ENCODE measurements around the gene TRAK1.

TRAK1 gene

DNA sequence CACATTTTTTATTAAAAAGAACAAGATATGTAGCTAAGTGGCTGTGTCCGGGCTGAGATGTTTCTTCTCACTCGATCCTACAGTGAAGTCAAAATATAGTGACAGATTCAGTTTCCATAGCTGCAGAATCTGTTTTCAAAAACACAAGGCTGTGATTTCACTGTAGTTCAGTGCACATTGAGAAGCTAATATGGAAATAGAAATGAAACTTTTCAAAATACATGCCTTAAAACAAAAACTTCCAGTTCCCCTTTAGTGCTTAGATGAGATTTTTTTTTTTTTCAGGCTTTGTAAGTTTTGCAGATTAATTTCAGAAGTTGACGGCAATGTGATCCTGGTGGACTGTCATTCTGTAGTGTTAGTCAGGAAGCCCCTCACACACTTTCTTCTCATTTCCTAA lies 23.8 kb upstream of the TRAK1 start:
- DNase-seq: no peak

DNA sequence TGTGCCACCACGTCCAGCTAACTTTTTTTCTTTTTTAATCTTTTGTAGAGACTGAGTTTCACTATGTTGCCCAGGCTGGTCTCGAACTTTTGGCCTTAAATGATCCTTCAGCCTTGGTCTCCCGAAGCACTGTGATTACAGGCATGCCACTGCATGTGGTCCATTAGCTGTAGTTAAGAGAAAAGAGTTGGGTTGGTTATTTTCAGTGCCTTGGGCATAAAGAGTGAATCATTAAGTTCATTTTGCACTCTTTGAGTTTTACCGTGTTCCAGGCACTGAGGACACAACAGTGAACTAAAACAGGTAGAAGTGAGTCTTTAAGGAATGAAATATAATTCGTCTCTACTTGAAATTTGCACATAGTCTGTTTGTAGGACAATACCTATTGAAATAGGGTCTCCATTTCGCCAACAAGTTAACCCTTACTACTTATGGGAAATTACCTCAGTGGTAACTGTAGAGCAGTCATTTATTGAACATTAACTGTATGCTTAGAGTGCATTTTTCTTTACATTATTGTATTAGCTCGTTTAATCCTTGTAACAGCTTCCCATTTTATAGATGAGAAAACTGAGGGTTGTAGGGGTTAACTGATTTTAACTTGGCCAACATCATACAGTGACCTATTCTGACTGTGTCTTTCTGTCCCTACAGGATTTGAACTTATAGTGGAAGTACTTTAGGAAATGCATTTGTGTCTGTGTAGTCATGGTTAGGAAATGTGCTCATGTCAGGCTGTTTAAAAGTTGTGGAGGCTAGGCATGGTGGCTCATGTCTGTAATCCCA lies 22.7 kb upstream of the TRAK1 start:
- no peak for DNase-seq

DNA sequence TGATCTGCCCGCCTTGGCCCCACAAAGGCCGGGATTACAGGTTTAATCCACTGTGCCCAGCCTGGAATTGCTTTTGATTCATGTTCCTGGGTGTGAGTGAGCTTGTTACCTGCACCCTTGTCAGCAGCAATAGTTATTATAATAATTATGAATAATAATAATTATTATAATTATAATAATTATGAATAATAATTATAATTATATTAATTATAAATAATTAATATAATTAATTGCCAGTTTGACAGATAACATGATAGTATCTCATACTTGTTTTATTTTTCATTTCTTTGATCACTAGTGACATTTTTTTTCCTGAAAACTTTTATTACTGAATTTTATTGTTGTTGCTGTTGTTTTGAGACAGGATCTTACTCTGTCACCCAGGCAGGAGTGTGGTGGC lies 21.1 kb upstream of the TRAK1 start:
- DNase-seq: no peak

DNA sequence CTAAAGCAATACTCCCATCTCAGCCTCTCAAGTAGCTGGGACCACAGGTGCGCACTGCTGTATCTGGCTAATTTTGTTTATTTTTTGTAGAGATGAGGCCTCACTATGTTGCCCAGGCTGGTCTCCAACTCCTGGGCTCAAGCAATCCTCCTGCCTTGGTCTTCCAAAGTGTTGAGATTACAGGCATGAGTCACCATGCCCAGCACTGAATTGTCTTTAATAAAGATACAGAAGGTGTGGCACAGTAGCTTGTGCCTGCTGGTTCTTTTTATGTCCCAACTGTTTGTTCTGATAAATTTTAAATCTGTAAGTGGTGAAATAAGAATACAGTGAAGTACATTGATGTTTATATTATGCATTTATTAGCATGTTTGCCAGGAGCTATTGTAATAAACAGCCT lies 20.6 kb upstream of the TRAK1 start:
- DNase-seq: no peak

DNA sequence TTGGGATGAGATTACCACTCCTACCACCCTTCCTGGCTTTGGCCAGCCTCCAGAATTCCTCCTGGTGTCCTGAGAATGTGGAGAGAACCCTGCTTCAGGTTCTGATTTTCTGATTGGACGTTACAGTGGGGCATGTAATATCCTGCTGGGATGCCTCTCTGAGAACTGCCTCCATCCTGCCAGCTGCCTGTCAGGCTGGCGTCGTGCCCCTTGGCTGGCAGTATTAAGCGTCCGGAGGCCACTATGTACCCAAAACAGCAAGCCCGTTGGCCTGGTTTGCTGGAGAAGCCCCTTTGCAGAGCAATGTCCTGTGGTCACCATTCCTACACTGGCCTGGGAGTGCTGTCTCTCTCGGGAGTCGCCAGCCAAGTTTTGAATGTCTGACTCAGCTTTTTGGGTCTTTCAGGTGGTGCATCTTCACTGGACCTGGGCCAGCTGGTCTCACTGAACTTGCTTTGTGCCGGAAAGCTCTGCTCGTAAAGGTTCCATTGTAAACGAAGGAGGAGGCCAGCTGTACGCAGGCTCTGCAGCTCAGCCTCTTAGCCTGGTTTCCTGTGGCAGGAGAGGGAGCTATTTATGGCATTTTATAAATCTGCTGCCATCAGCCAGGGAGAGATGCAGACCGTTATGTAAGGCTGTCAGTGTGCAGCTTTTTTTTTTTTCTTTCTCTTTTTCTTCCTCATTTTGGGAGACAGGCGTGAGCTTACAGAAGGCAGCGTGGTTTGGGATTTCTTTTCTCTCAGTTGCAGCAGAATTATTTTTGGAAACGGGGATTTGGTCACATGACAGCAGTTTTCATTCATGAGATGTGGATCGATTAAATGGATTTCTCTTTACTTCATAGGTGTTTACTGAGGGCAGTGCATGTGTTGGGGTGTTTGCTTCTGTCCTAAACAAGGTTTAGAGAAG lies 19.0 kb upstream of the TRAK1 start:
- peak; percentile 75 for DNase-seq

DNA sequence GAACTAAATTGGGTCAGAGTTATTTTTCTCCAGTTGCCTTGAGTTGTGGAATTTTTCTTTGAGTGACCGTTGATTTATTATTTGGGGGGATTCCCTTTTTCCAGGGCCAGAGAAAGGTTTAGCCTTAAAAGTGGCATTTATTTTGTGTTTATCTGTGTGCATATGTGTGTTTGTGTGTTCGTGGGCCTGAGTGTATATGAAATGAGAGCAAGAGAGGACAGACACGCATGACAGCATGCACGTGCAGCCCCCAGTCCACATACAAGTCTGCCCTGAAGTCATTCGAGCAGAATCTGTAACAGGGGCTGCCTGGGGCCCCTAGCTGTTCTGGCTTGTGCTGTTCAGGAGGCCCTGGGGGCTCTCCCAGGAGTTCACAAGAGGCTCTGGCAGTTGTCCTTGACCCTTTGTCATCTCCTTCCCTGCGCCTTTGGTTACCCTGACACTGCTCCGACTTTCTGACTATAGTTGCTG lies 18.3 kb upstream of the TRAK1 start:
- no peak for DNase-seq

DNA sequence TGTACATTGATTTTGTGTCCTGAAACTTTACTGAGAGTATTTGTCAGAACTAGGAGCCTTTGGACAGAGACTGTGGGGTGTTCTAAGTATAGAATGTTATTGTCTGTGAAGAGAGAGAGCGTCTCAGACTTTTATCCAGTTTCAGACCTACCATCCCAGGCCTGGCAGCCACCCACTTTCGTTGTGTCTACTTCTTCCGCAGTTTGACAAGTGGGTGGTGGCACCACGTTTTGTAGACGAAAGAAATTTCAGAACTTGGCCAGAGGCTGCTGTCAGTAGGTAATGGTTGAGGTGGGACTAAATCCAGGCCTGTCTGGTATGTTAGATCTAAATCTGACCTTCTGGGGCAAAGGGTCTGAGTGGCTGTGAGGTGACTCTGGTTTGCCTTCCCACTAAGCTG lies 13.4 kb upstream of the TRAK1 start:
- DNase-seq: no peak

DNA sequence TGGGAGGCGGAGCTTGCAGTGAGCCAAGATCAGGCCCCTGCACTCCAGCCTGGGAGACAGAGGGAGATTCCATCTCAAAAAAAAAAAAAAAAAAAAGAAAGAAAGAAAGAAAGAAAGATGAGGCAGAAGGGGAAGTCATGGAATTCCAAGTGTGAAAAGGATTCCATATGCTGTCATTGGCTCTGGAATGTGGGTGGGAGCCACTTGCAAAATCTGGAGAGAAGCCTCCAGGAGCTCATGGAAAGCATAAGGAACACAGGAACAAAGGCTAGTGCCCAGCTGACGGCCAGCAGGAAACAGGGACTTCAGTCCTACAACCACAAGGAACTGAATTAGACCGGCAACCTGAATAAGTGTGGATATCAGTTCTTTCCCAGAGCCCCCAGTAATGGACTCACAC lies 12.5 kb upstream of the TRAK1 start:
- DNase-seq: no peak

DNA sequence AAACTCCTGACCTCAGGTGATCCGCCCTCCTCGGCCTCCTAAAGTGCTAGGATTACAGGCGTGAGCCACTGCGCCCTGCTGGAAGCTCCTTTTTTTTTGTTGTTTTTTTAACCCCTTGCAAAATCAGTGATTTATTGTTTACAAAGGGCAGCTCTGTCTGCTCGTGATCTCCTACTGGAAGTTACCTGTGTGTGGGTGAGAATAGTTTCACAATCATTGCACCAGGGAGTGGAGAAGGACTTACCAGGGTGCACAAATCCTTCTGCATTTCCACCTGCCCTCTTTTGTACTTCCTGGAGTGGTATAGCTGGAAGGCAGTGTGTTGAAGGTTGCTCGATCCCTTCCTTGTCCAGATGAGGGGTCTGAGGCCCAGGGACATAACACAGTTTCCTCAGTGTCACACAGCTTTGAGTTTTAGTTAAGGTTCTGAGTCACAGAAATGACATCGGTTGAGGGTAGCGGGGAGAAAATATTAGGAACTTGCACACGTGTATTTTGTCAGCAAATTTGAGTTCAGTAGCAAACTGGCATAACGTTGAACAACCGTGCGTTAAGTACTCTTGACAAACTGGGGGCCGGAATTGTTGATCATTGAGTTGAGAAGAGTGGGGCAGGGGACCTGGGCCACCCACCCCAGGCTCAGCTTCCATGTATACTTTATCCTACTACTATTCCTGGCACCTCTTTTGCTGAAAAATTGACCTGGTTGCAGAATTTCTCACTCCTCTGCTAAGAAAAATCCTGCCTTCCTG lies 11.3 kb upstream of the TRAK1 start:
- DNase-seq: no peak

DNA sequence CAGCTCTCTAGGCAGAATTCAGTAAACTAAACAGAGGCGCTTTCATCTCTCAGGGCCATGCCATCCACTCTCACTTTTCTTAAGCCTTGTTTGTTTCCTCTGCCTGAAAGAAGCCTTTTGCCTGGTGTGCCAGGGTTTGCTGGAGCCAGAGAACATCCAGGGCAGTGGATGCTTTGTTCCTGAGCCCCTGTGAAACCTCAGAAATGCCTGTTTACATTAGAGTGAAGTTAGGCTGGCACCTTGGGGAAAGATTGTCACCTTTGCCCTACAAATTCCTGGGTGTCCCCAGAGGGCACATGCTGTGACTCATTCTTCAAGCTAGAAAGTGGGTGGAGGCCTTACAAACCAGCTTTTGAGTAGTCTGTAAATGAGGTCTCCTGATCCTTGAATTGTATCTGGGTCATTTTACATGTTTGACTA lies 10.7 kb upstream of the TRAK1 start:
- no peak for DNase-seq

DNA sequence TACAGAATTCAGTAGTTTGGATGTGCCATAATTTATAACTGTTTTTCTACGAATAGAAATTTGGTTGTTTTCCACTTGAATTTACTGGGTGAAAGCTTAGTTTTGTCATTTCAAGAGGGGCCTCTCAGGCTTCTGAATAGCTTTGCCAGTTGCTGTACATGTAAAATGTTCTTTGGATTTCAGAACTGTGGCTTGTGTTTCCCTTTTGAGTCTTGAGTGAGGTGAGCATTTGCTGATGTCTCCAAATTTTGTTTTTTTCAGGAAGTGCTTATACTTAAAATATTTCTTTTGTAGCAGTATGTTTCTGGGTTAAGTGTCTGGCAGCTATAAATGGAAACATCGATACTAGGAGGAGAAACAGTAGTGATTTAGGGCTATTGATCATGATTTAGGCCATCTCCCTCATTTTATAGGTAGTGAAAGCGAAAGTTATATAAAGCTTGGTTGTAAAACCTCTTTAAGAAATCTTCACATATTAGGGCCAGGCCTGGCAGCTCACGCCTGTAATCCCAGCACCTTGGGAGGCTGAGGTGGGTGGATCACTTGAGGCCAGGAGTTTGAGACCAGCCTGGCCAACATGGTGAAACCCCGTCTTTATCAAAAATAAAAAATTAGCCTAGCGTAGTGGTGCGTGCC lies 9.2 kb upstream of the TRAK1 start:
- no peak for DNase-seq

DNA sequence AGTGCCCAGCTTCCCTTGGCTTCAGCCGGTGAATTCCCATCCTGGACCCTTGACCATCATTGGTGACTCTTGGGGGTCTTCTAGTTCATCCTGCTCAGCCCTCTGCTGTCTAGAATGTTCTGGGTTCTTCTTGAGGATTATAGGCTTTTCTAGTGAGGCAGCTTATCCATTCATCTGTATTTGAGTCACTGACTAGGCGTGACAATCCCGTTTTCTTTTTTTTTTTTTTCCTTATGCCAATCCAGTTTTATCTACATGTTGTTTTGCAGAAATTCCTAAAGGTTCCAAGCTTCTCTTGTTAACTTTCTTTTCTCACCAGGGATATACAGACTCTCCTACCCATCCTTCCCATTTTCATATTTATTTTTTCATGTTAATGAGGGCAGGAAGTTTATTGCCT lies 6.6 kb upstream of the TRAK1 start:
- DNase-seq: no peak

DNA sequence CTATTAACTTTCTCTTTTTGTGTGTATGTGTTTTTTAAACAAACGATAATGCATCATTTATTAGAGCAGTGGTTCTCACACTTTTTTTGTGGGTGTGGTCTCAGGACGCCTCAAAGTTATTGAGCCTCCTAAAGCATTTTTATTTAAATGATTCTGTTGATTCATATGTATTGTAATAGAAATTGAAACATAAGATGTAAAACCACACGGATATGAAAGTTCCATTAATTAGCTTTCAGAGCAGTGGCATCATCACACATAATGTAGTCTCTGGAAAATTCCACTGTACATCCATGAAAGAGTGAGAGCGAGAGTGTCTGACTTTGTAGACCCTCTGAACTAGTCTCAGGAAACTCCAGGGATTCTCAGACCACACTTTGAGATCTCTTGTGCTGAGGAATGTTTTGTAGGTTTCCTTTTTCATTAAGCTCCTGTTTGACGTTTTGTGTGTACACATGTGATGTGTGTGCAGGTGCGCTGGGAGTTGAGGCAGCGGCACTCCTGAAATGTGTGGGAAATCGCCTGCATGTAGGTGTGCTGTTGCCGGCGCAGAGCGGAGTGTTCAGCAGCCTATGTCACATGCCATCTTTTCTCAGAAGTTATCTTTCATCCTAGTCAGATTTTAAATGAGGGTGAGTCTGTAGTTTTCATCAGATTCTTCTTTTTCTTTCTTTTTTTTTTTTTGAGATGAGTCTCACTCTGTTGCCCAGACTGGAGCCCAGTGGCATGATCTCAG lies 5.3 kb upstream of the TRAK1 start:
- no peak for DNase-seq

DNA sequence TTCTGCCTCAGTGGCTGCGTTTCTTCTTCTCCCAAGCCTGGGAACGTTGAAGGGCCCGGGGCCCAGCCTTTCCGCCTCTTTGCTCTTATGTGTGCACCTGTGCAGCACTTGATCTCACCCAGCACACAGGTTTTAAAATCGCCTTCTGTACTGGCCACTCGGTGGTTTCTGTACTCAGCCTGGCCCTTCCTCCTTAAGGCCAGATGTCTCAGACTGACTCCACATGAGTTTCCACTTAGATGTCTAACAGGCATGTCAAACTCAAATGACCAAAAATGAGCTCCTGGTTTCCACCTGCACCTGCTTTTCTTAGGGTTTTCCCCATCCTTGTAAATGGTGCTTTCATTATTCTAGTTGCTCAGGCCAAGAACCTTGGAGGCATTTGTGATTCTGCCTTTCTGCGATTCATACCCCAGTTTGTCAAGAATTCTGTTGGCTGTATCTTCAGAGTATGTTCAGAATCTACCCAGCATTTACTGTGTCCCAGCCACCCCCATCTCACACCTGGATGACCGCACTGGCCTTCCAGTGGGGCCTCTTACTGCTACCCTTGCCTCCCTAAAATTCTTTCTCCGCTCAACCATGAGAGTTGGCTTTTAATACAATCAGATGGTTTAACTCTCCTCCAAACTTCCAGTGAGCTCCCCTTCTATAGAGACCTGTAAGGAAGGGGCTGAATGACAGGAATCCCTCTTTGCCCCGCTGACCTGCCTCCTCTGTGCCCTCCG lies 2.2 kb upstream of the TRAK1 start:
- no peak for DNase-seq

DNA sequence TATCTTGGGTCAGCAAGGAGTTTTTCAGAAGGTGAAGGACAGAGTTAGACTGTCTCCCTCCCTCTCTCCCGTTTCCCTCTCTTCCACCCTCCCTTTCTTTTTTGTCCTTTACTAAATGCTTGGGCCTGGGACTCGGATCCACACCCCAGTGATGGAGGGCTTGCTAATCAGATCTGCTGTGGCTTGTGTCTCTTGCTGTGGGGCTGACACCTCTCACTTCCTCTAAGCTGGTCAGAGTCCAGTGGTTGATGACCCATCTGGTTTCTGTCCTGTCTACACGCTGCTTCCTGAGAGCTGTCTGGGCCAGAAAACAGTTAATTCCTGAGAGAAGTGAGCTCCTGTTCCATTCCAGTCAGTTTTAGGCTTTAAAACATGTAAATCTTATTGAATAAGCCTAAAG lies 849 bp downstream of the TRAK1 start:
- DNase-seq: no peak

DNA sequence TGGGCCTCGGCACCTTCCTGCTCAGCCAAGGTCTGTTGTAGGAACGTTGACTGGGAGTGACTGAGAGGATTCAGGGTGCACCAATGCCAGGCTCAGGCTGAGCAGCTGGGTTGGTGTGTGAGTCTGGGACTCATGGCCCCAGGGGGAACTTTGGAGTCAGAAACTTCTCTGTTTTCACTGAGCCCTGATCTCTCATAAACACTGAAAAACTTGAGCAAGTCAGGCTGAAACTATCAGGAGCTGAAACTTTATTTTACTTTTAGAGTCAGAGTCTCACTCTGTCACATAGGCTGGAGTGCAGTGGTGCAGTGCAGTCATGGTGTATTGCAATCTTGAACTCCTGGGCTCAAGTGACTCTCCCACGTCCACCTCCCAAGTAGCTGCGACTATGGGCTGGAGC lies 3.0 kb downstream of the TRAK1 start:
- DNase-seq: no peak

DNA sequence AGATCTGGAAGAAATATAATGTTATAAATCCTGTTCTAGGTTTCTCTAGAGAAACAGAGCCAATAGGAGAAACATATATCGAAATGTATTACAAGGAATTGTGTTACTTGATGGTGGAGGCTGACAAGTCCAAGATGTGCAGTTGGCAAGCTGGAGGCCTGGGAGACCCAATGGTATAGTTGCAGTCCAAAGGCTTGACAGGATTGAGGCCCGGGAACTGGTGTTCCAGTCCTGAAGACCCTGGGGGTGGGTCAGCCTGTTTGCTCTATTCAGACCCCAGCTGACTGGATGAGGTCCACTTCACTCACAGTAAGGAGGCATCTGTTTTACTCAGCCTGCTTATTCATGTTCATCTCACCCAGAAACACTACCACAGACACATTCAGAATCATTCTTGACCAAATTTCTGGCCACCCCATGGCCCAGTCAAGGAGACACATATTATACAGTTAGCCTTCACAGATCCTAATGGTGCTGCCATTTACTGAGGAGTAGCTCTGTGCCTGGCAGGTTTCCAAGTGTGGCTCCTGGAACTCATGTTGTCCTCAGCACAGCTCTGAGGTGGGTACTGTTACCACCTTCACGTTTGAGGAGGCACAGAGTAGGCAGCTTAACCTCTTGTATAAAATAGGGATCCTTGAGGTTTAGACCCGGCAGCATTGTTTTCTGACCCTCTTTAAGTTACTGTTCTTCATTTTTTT lies 3.7 kb downstream of the TRAK1 start:
- DNase-seq: no peak

DNA sequence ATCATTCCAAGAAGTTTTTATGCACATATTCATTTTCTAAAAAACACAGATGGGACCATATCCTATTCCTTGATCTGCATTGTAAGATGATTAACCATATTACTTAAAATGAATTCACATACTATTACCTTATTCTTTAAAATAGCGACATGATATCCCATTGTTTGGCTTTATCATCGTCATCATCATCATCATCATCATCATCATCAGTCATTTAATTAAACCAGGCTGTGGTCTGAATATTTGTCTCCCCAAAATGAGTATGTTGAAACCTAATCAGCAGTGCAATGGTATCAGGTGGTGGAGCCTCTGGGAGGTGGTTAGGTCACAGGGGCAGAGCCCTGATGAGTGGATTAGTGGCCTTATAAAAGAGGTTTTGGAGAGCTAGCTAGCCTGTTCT lies 4.4 kb downstream of the TRAK1 start:
- no peak for DNase-seq

DNA sequence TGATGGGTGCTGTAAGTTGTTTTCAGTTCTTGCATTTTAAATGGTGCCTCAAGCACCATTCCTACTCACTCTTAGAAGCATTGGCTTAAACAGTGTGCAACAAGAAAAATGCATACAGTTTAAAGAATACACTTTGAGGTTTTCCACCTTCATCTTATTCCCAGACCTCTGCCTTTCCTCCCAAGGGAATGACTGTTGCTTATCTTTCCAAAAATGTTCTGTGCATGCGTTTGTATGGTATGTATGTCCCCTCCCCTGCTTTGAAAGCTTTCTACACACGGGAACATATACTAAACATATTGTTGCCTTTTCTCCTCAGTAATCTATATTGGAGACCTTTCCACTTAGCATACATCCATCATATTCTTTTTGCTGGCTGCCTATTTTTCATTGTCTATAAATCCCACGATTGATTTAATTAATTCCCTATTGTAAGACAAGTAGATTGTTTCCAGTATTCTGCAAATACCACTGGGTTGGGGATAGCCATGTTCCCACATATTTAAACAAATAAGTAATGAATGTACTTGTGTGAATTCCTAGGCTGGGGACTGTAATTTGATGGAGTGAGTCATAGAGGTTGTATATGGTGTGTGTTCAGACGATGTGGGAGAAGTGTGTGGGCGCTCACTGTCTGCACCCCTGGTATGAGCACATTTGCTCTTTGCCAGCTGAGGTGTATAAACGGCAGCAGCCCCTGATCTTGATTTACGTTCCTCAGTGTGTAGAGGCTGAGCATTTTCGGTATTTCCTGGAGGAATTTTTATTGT lies 5.8 kb downstream of the TRAK1 start:
- no peak for DNase-seq

DNA sequence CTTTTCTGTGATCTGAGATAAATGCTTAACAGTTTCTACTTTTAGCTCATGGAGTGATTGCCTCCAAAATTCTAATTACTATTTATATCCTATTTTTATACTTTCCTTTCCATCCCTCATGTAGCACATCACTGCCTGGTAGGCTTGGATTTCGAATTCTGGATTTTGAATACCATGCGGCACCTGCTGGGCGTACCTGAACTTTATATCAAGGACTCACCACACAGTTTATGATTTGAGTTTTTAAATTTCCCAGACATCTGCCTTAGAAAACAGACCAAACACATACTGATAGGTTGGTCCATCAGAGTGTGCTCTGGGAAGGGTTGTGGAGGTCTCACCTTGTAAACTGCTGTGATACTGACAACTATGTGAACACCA lies 6.4 kb downstream of the TRAK1 start:
- DNase-seq: no peak
